K562 (cell line): Measurements from ENCODE around the gene PRKAR1B. TPM values are rescaled to one million over a fixed set of nuclear protein-coding genes. Genes with fewer than 3 reads are reported as not detected.

Experiments used
- ATF6 ChIP-seq: sonication (generic); formaldehyde crosslinking; IDR thresholded peaks from 2 replicates; pipeline ENCODE4 v1.4.0; 2020; ENCODE audit warnings: mild to moderate bottlenecking, missing genetic modification reagents
- CREB5 ChIP-seq: fragments of 250-450 bp; sonication (Bioruptor Pico); IDR thresholded peaks from 2 replicates; pipeline ENCODE4 v1.5.0; 2020; ENCODE audit warnings: mild to moderate bottlenecking
- ELF4 ChIP-seq: fragments of 450-650 bp; formaldehyde crosslinking; IDR thresholded peaks from 2 replicates; pipeline ENCODE4 v1.4.0; 2022; ENCODE audit warnings: missing genetic modification characterization
- FOSL1 ChIP-seq: fragments of 200-800 bp; sonication (Bioruptor generic); conservative IDR thresholded peaks from 2 replicates; pipeline ENCODE4 v1.6.1; 2016; ENCODE audit warnings: missing genetic modification characterization, missing compliant biosample characterization
- KDM5B ChIP-seq: fragments of 200-600 bp; sonication (generic); IDR thresholded peaks from 2 replicates; pipeline ENCODE4 v1.6.1; 2012; ENCODE audit warnings: low read depth, mild to moderate bottlenecking, moderate library complexity, low read length, control low read depth, inconsistent platforms; ENCODE audit not compliant: insufficient replicate concordance
- NCOR1 ChIP-seq: fragments of 450-650 bp; IDR thresholded peaks from 2 replicates; pipeline ENCODE4 v1.6.1; 2016; ENCODE audit warnings: mild to moderate bottlenecking, moderate library complexity
- NRF1 ChIP-seq, 2 experiments: fragments of 450-650 bp; IDR thresholded peaks in 1 of 2; conservative IDR thresholded peaks in 1 of 2; 2 replicates each; pipeline ENCODE4 v1.6.1; 2014; ENCODE audit warnings: mild to moderate bottlenecking in 2 of 2
- SAP30 ChIP-seq: fragments of 200-600 bp; sonication (generic); IDR thresholded peaks from 2 replicates; pipeline ENCODE4 v1.6.1; 2012; ENCODE audit warnings: borderline replicate concordance, low read depth, mild to moderate bottlenecking, moderate library complexity, low read length, control low read depth, inconsistent platforms; ENCODE audit not compliant: insufficient read depth, poor library complexity, severe bottlenecking
- SMARCE1 ChIP-seq: fragments of 450-650 bp; IDR thresholded peaks from 2 replicates; pipeline ENCODE4 v1.7.1; 2016; ENCODE audit warnings: mild to moderate bottlenecking
- TAF1 ChIP-seq: IDR thresholded peaks from 2 replicates; pipeline ENCODE4 v1.6.1; 2011; ENCODE audit warnings: mild to moderate bottlenecking, low read length, moderate library complexity; ENCODE audit not compliant: insufficient read depth, control insufficient read depth, severe bottlenecking; ENCODE audit errors: extremely low read depth
- ZBTB49 ChIP-seq: sonication (generic); formaldehyde crosslinking; IDR thresholded peaks from 2 replicates; pipeline ENCODE4 v1.8.0; 2022; ENCODE audit warnings: missing genetic modification reagents, mild to moderate bottlenecking, borderline replicate concordance
- ZNF239 ChIP-seq: fragments of 250-450 bp; sonication (Bioruptor Pico); IDR thresholded peaks from 2 replicates; pipeline ENCODE4 v1.4.0; 2020; ENCODE audit warnings: mild to moderate bottlenecking
- ZNF592 ChIP-seq: fragments of 450-650 bp; IDR thresholded peaks from 2 replicates; pipeline ENCODE4 v1.6.1; 2017; ENCODE audit warnings: antibody characterized with exemption, mild to moderate bottlenecking
- polyA plus RNA-seq, 8 experiments: library from polyadenylated mRNA; depleted of rRNA in 4 of 8; stranded (reverse) in 5 of 8; unstranded in 3 of 8; fragments of >200 nt; fragmentation: Nextera tagmentation in 2 of 8; fragmentation: Illumina TruSeq in 1 of 8; extraction: Ambion mirVana in 2 of 8; extraction: Trizol in 1 of 8; gene quantifications; 2 replicates each; pipeline versions ENCODE4 v1.2.1 to v1.2.3, GENCODE V29; 2011 to 2014; ENCODE audit warnings: inconsistent platforms in 1 of 8, missing spikeins in 1 of 8
- total RNA-seq, 7 experiments: library from RNA; depleted of rRNA in 6 of 7; stranded (reverse); fragments of >200 nt in 6 of 7; fragmentation: Illumina TruSeq in 2 of 7; extraction: Trizol in 2 of 7; gene quantifications; 2 replicates each; pipeline versions ENCODE4 v1.2.1 to v1.2.3, GENCODE V29; 2011 to 2021; ENCODE audit warnings: low replicate concordance in 1 of 7

Gene PRKAR1B
- total and polyA plus RNA-seq, 9 of the 15 experiments (the other 6 are each of a cell fraction or from before 2014, with no cell fraction given): 0.99 to 30.5 (median 12.7) TPM

GRCh38 chr7:610531-611280, 116.4 kb downstream of the PRKAR1B start (continued):
- peak; percentile 92 for TF ChIP-seq ZNF592
- no peak for TF ChIP-seq ATF6
- peak; percentile 31 for TF ChIP-seq KDM5B
- TF ChIP-seq ZNF239 (CRISPR knock-in tag): no peak
- TF ChIP-seq SAP30: no peak
- peak; percentile 61 for TF ChIP-seq FOSL1 (tag)
- peak in 1 of 2 experiments; percentile 47; a peak in 3 of 4 replicates for TF ChIP-seq NRF1 (conservative IDR thresholded peaks at IDR 0.05 in 1 of 2, IDR thresholded peaks at IDR 0.05 in 1 of 2)
- peak; percentile 64; the same call in 1 of the 2 replicates for TF ChIP-seq ELF4 (CRISPR knock-in tag)
- TF ChIP-seq NCOR1: peak; percentile 76
- no peak for TF ChIP-seq CREB5 (CRISPR knock-in tag)
- peak; percentile 77 for TF ChIP-seq SMARCE1
- peak; percentile 29 for TF ChIP-seq TAF1
- TF ChIP-seq ZBTB49 (CRISPR knock-in tag): no peak
